GM12801 (cell line): ENCODE results near the gene TUFM.

Experiments used
- CTCF ChIP-seq: IDR thresholded peaks from one replicate; pipeline ENCODE4 v1.5.1; 2011; ENCODE audit warnings: control low read depth; ENCODE audit not compliant: insufficient read length; ENCODE audit errors: extremely low read depth

TUFM gene

GRCh38 chr16:28839004-28839639 is 7.0 kb downstream of the TUFM start:
- no peak for TF ChIP-seq CTCF

GRCh38 chr16:28838558-28838918 is 7.6 kb downstream of the TUFM start:
- no peak for TF ChIP-seq CTCF

- no peak for TF ChIP-seq CTCF
Measured at GRCh38 chr16:28837672-28838557, 8.2 kb downstream of the TUFM start.

- TF ChIP-seq CTCF: no peak
Measured at GRCh38 chr16:28836761-28837064, 9.4 kb downstream of the TUFM start.

GRCh38 chr16:28835864-28836760 is 10.0 kb downstream of the TUFM start:
- TF ChIP-seq CTCF: no peak

GRCh38 chr16:28834873-28835863 is 11.0 kb downstream of the TUFM start:
- no peak for TF ChIP-seq CTCF
